SK-N-SH (cell line): ENCODE data around the gene NHLH1. TPM values are rescaled to one million over a fixed set of nuclear protein-coding genes. Genes with fewer than 3 reads are reported as not detected.
"Not testable (repeated sequence)": the region's sequence is repeated elsewhere in the genome, so short reads cannot be mapped to it uniquely, and the experiment has no call there.

Source experiments
- CTCF ChIA-PET: fragments of 300-600, 350-600 bp; formaldehyde crosslinking; extraction: SDS; loops from one replicate; lab custom pipeline; 2021; lab: Yijun Ruan, JAX
- POLR2A ChIA-PET: fragments of 350-600 bp; sonication (Branson Sonifier 250); formaldehyde crosslinking; extraction: SDS; loops from one replicate; lab custom pipeline; 2020; ENCODE audit warnings: antibody characterized with exemption, inconsistent platforms; lab: Yijun Ruan, JAX
- DNase-seq: peaks from one replicate; pipeline ENCODE4 v3.0.0; 2012
- H2AFZ ChIP-seq: fragments of 200-600 bp; sonication (generic); 2 replicates; pipeline ENCODE4 v1.8.1; 2016; ENCODE audit warnings: antibody characterized with exemption, mild to moderate bottlenecking, low read depth
- H3F3A ChIP-seq: fragments of 200-600 bp; sonication (generic); replicated peaks from 2 replicates; pipeline ENCODE3; 2016; ENCODE audit warnings: antibody characterized with exemption, mild to moderate bottlenecking; ENCODE audit not compliant: insufficient read depth
- H3K27ac ChIP-seq, 2 experiments: fragments of 200-500 bp in 1 of 2; fragments of 200-600 bp in 1 of 2; sonication (Bioruptor generic) in 1 of 2; sonication (generic), shearing (Covaris generic) in 1 of 2; 2 replicates each; pipeline versions ENCODE4 v1.5.1 to v1.6.1; 2014 to 2016; ENCODE audit warnings: low read depth in 2 of 2, inconsistent platforms in 1 of 2, low read length in 1 of 2, mild to moderate bottlenecking in 1 of 2, mixed read lengths in 1 of 2
- H3K27me3 ChIP-seq: fragments of 200-600 bp; sonication (generic), shearing (Covaris generic); 2 replicates; pipeline ENCODE4 v1.6.1; 2016; ENCODE audit warnings: mixed run types; ENCODE audit not compliant: insufficient read depth
- H3K36me3 ChIP-seq, 2 experiments: fragments of 200-500 bp in 1 of 2; fragments of 200-600 bp in 1 of 2; sonication (Bioruptor generic) in 1 of 2; sonication (generic) in 1 of 2; replicated peaks in 1 of 2; 2 replicates each; pipeline versions ENCODE3 to v1.5.1; 2014 to 2016; ENCODE audit warnings: low read length in 1 of 2, mild to moderate bottlenecking in 1 of 2; ENCODE audit not compliant: insufficient read depth in 2 of 2, control insufficient read depth in 1 of 2
- H3K4me1 ChIP-seq, 2 experiments: fragments of 200-500 bp in 1 of 2; fragments of 200-600 bp in 1 of 2; sonication (Bioruptor generic) in 1 of 2; sonication (generic), shearing (Covaris generic) in 1 of 2; 2 replicates each; pipeline versions ENCODE4 v1.5.1 to v1.6.1; 2014 to 2016; ENCODE audit warnings: low read depth in 1 of 2, low read length in 1 of 2, mixed run types in 1 of 2; ENCODE audit not compliant: insufficient read depth in 2 of 2, control insufficient read depth in 1 of 2
- H3K4me2 ChIP-seq: fragments of 200-600 bp; sonication (generic), shearing (Covaris generic); 2 replicates; pipeline ENCODE4 v1.6.1; 2017; ENCODE audit warnings: mixed run types
- H3K4me3 ChIP-seq, 2 experiments: fragments of 200-500 bp in 1 of 2; fragments of 200-600 bp in 1 of 2; sonication (Bioruptor generic) in 1 of 2; sonication (generic), shearing (Covaris generic) in 1 of 2; 2 replicates each; pipeline versions ENCODE4 v1.5.1 to v1.8.1; 2014 to 2016; ENCODE audit warnings: low read depth in 2 of 2, inconsistent platforms in 1 of 2, low read length in 1 of 2, mild to moderate bottlenecking in 1 of 2, mixed read lengths in 1 of 2, moderate library complexity in 1 of 2
- H3K79me2 ChIP-seq: fragments of 200-600 bp; sonication (generic); 2 replicates; pipeline ENCODE4 v1.8.1; 2017; ENCODE audit warnings: mild to moderate bottlenecking; ENCODE audit not compliant: insufficient read depth
- H3K9ac ChIP-seq: fragments of 200-600 bp; sonication (generic); 2 replicates; pipeline ENCODE4 v1.6.1; 2017; ENCODE audit warnings: mixed run types
- H3K9me2 ChIP-seq: fragments of 200-600 bp; sonication (generic); 2 replicates; pipeline ENCODE4 v1.6.1; 2017; ENCODE audit warnings: mixed run types
- H3K9me3 ChIP-seq: fragments of 200-600 bp; sonication (generic); 2 replicates; pipeline ENCODE4 v1.6.1; 2017; ENCODE audit warnings: mixed run types, mild to moderate bottlenecking, moderate library complexity
- H4K20me1 ChIP-seq: fragments of 200-600 bp; sonication (generic); 2 replicates; pipeline ENCODE4 v1.6.1; 2017; ENCODE audit warnings: mild to moderate bottlenecking, mixed run types; ENCODE audit not compliant: insufficient read depth
- CHD2 ChIP-seq: fragments of 150-350 bp; IDR thresholded peaks from 2 replicates; pipeline ENCODE4 v1.6.1; 2018; ENCODE audit warnings: low read length; ENCODE audit not compliant: partially characterized antibody
- EZH2phosphoT487 ChIP-seq: fragments of 200-600 bp; sonication (generic); IDR thresholded peaks from 2 replicates; pipeline ENCODE4 v1.6.1; 2017; ENCODE audit warnings: low read depth, mixed run types, mild to moderate bottlenecking, antibody characterized with exemption, moderate library complexity, borderline replicate concordance
- GABPA ChIP-seq: IDR thresholded peaks from 2 replicates; pipeline ENCODE4 v1.4.0; 2012; ENCODE audit warnings: low read depth, mild to moderate bottlenecking
- MEF2A ChIP-seq: IDR thresholded peaks from 2 replicates; pipeline ENCODE4 v1.4.0; 2012; ENCODE audit warnings: low read depth, borderline replicate concordance
- NFIC ChIP-seq: IDR thresholded peaks from 2 replicates; pipeline ENCODE4 v1.4.0; 2012; ENCODE audit warnings: borderline replicate concordance
- POLR2AphosphoS5 ChIP-seq: IDR thresholded peaks from 2 replicates; pipeline ENCODE4 v1.6.1; 2012; ENCODE audit warnings: low read depth, low read length
- RCOR1 ChIP-seq: fragments of 150-350 bp; IDR thresholded peaks from 2 replicates; pipeline ENCODE4 v1.6.1; 2017; ENCODE audit warnings: antibody characterized with exemption, low read length
- REST ChIP-seq: IDR thresholded peaks from 2 replicates; pipeline ENCODE4 v1.6.1; 2012; ENCODE audit warnings: mild to moderate bottlenecking, low read depth, low read length, moderate library complexity
- SIN3A ChIP-seq: IDR thresholded peaks from 2 replicates; pipeline ENCODE4 v1.6.1; 2012; ENCODE audit warnings: low read depth, mild to moderate bottlenecking, low read length, moderate library complexity, borderline replicate concordance
- SMC3 ChIP-seq: IDR thresholded peaks from 2 replicates; pipeline ENCODE4 v1.6.1; 2012; ENCODE audit warnings: low read depth, low read length, improper control_type of control experiment
- YY1 ChIP-seq: IDR thresholded peaks from 2 replicates; pipeline ENCODE4 v1.4.0; 2012; ENCODE audit warnings: low read depth, mild to moderate bottlenecking
- WGBS: methylation state at CpG from one replicate; pipeline ENCODE4 v1.1.6; 2017; ENCODE audit warnings: low lambda C conversion rate; 5-methylcytosine and 5-hydroxymethylcytosine counted together
- polyA plus RNA-seq, 3 experiments: library from polyadenylated mRNA; depleted of rRNA; stranded (reverse); fragments of >200 nt; gene quantifications; 2 replicates each; pipeline ENCODE4 v1.2.3, GENCODE V29; 2012
- TF ChIP-seq, protein P1 (sequence below): IDR thresholded peaks from 2 replicates; pipeline ENCODE4; 2012
- TF ChIP-seq, protein P2 (sequence below): fragments of 150-350 bp; IDR thresholded peaks from 2 replicates; pipeline ENCODE4 v1.6.1; 2017; ENCODE audit warnings: antibody characterized with exemption, low read length, low read depth, borderline replicate concordance

NHLH1 gene
- polyA plus RNA-seq, 1 of the 3 experiments (the other 2 are of a cell fraction): 0.18 TPM

DNA sequence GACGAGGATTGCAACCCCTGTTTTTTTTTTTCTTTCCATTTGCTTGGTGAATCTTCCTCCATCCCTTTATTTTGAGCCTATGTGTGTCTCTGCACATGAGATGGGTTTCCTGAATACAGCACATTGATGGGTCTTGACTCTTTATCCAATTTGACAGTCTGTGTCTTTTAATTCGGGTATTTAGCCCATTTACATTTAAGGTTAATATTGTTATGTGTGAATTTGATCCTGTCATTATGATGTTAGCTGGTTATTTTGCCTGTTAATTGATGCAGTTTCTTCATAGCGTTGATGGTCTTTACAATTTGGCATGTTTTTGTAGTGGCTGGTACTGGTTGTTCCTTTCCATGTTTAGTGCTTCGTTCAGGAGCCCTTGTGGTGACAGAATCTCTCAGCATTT is 21.5 kb downstream of the NHLH1 start:
- H3K9me2 ChIP-seq, DNase-seq, H4K20me1 ChIP-seq, H3K79me2 ChIP-seq, POLR2A ChIA-PET, H3K4me1 ChIP-seq, H3K9me3 ChIP-seq, H2AFZ ChIP-seq, H3K27me3 ChIP-seq, H3K27ac ChIP-seq, H3K9ac ChIP-seq, H3K4me3 ChIP-seq, H3F3A ChIP-seq, H3K36me3 ChIP-seq, H3K4me2 ChIP-seq: not testable (repeated sequence)
- WGBS: 4% methylated on average over 4 of the region's 4 CpGs
- CTCF ChIA-PET: interaction anchor here (1.4 kb wide), 1 partner anchor 28 kb away, joined by 5 read pairs; no protein-coding TSS in a partner anchor

- H2AFZ ChIP-seq: no peak overlapping the region
- no peak overlapping the region for H3K9ac ChIP-seq
- no peak overlapping the region for H3K4me3 ChIP-seq
- TF ChIP-seq GABPA: no peak
- no peak for TF ChIP-seq MEF2A
- TF ChIP-seq POLR2AphosphoS5: no peak
- TF ChIP-seq, protein P1, sequence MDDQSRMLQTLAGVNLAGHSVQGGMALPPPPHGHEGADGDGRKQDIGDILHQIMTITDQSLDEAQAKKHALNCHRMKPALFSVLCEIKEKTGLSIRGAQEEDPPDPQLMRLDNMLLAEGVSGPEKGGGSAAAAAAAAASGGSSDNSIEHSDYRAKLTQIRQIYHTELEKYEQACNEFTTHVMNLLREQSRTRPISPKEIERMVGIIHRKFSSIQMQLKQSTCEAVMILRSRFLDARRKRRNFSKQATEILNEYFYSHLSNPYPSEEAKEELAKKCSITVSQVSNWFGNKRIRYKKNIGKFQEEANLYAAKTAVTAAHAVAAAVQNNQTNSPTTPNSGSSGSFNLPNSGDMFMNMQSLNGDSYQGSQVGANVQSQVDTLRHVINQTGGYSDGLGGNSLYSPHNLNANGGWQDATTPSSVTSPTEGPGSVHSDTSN: no peak
- TF ChIP-seq RCOR1: no peak
- no peak for TF ChIP-seq EZH2phosphoT487
- TF ChIP-seq NFIC: no peak
- TF ChIP-seq, all 33 proteins: peak for 0
- no peaks in the 10 kb centered on the region for H3K9me3 ChIP-seq
- 47% methylated on average over 8 of the region's 8 CpGs for WGBS
- no peak overlapping the region for H3K27ac ChIP-seq
- peaks cover 0 to 3% of the 10 kb centered on the region in 2 experiments; a peak in 1 of 4 replicates for H3K4me1 ChIP-seq
- no peak for DNase-seq
- H3F3A ChIP-seq: no peaks in the 10 kb centered on the region
- H3K27me3 ChIP-seq: no peaks in the 10 kb centered on the region; the same call in 1 of the 2 replicates
- ChIA-PET CTCF (interaction anchor here (0.8 kb wide), 1 partner anchor 18 kb away, joined by 4 read pairs; no protein-coding TSS in a partner anchor), POLR2A (no interaction called here)
- H3K79me2 ChIP-seq: no peaks in the 10 kb centered on the region
- no peaks in the 10 kb centered on the region for H4K20me1 ChIP-seq
- no peaks in the 10 kb centered on the region for H3K36me3 ChIP-seq
- no peak overlapping the region for H3K4me2 ChIP-seq
- H3K9me2 ChIP-seq: no peaks in the 10 kb centered on the region
Observed at GRCh38 chr1:160394673-160395072, 27.8 kb downstream of the NHLH1 start.

GRCh38 chr1:160397651-160398050 is 30.8 kb downstream of the NHLH1 start:
- Histone ChIP-seq H3K36me3 (no peaks in the 10 kb centered on the region), H3K27me3 (no peaks in the 10 kb centered on the region; the same call in 1 of the 2 replicates), H3K9me3 (no peaks in the 10 kb centered on the region), H3K4me2 (no peak overlapping the region), H3K4me3 (no peak overlapping the region), H3K9ac (no peak overlapping the region), H3K79me2 (no peaks in the 10 kb centered on the region), H3F3A (no peaks in the 10 kb centered on the region), H3K4me1 (peaks cover 0 to 20% of the 10 kb centered on the region in 2 experiments; a peak in 1 of 4 replicates), H3K27ac (no peak overlapping the region), H4K20me1 (no peaks in the 10 kb centered on the region), H3K9me2 (no peaks in the 10 kb centered on the region), H2AFZ (no peak overlapping the region)
- ChIA-PET CTCF (interaction anchor here (2.2 to 3.7 kb wide), 2 partner anchors 21 to 43 kb away, joined by 5 to 21 read pairs; no protein-coding TSS in a partner anchor), POLR2A (no interaction called here)
- WGBS: 0% methylated on average over 1 of the region's 1 CpG
- no peak for DNase-seq
- TF ChIP-seq CHD2 (no peak), SMC3 (no peak), GABPA (no peak), SIN3A (no peak), POLR2AphosphoS5 (no peak), YY1 (no peak), NFIC (no peak), REST (no peak)
- TF ChIP-seq, protein P1: no peak
- TF ChIP-seq, protein P2, sequence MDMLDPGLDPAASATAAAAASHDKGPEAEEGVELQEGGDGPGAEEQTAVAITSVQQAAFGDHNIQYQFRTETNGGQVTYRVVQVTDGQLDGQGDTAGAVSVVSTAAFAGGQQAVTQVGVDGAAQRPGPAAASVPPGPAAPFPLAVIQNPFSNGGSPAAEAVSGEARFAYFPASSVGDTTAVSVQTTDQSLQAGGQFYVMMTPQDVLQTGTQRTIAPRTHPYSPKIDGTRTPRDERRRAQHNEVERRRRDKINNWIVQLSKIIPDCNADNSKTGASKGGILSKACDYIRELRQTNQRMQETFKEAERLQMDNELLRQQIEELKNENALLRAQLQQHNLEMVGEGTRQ: no peak
